Type B pancreatic cell (in vitro differentiated cells): ENCODE results near the gene MACROD1. TPM values are rescaled to one million over a fixed set of nuclear protein-coding genes. Genes with fewer than 3 reads are reported as not detected.
A peak's percentile ranks its signal among the peaks of the same experiment; 100 is the strongest.

Experiments used
- DNase-seq: peaks from one replicate; pipeline ENCODE4 v3.0.0; 2021; ENCODE audit warnings: mixed read lengths; ENCODE audit not compliant: unreplicated experiment; ENCODE audit errors: extremely low spot score
- H3K27ac Mint-ChIP-seq: 2 replicates; pipeline ENCODE4 v1.8.0; 2021; ENCODE audit warnings: mild to moderate bottlenecking, mixed read lengths
- H3K27me3 Mint-ChIP-seq: 2 replicates; pipeline ENCODE4 v1.8.0; 2021; ENCODE audit warnings: mixed read lengths
- H3K36me3 Mint-ChIP-seq: 2 replicates; pipeline ENCODE4 v1.8.0; 2021; ENCODE audit warnings: mixed read lengths
- H3K4me1 Mint-ChIP-seq: one replicate; pipeline ENCODE4 v1.8.0; 2021; ENCODE audit warnings: mixed read lengths; ENCODE audit not compliant: unreplicated experiment
- H3K4me3 Mint-ChIP-seq: 2 replicates; pipeline ENCODE4 v1.8.0; 2021; ENCODE audit warnings: mild to moderate bottlenecking, mixed read lengths
- H3K9me3 Mint-ChIP-seq: 2 replicates; pipeline ENCODE4 v1.8.0; 2021; ENCODE audit warnings: mixed read lengths
- CTCF ChIP-seq: fragments of 200-600 bp; sonication (generic); conservative IDR thresholded peaks from 2 replicates; pipeline ENCODE4 v1.5.0; 2021; ENCODE audit warnings: antibody characterized with exemption, mild to moderate bottlenecking
- total RNA-seq: library from RNA; stranded (reverse); gene quantifications from 2 replicates; pipeline ENCODE4 v1.2.1, GENCODE V29; 2021; ENCODE audit warnings: low replicate concordance

MACROD1 gene
- total RNA-seq, 1 donor from 2014 or later, result 21.1 TPM

- Mint-ChIP-seq H3K27me3 (no peaks in the 10 kb centered on the region), H3K9me3 (no peaks in the 10 kb centered on the region), H3K4me1 (peaks cover 10% of the 10 kb centered on the region), H3K4me3 (no peak overlapping the region), H3K27ac (peak overlapping the region; percentile 44), H3K36me3 (peaks cover 24% of the 10 kb centered on the region)
- DNase-seq, result no peak
- TF ChIP-seq CTCF, result no peak
Measured at GRCh38 chr11:64203421-64204079, 37.6 kb upstream of the MACROD1 start.

GRCh38 chr11:64202992-64203391, 37.1 kb upstream of the MACROD1 start:
- no peaks in the 10 kb centered on the region for H3K9me3 Mint-ChIP-seq
- peaks cover 24% of the 10 kb centered on the region for H3K36me3 Mint-ChIP-seq
- no peak for DNase-seq
- TF ChIP-seq CTCF, result no peak
- H3K27ac Mint-ChIP-seq, result no peak overlapping the region
- no peaks in the 10 kb centered on the region for H3K27me3 Mint-ChIP-seq
- H3K4me3 Mint-ChIP-seq, result no peak overlapping the region
- peaks cover 10% of the 10 kb centered on the region for H3K4me1 Mint-ChIP-seq

GRCh38 chr11:64201543-64201942, 35.6 kb upstream of the MACROD1 start:
- Mint-ChIP-seq H3K36me3 (peaks cover 31% of the 10 kb centered on the region), H3K27ac (no peak overlapping the region), H3K4me3 (no peak overlapping the region), H3K4me1 (peaks cover 10% of the 10 kb centered on the region), H3K9me3 (no peaks in the 10 kb centered on the region), H3K27me3 (no peaks in the 10 kb centered on the region)
- no peak for DNase-seq
- no peak for TF ChIP-seq CTCF

- Mint-ChIP-seq H3K27me3 (no peaks in the 10 kb centered on the region), H3K9me3 (no peaks in the 10 kb centered on the region), H3K4me1 (no peaks in the 10 kb centered on the region), H3K4me3 (no peak overlapping the region), H3K27ac (no peak overlapping the region), H3K36me3 (peaks cover 35% of the 10 kb centered on the region)
- no peak for DNase-seq
- TF ChIP-seq CTCF, result no peak
Measured at GRCh38 chr11:64198511-64198910, 32.6 kb upstream of the MACROD1 start.

GRCh38 chr11:64196626-64197025, 30.7 kb upstream of the MACROD1 start:
- no peak for DNase-seq
- Mint-ChIP-seq H3K9me3 (no peaks in the 10 kb centered on the region), H3K27me3 (no peaks in the 10 kb centered on the region), H3K4me3 (no peak overlapping the region), H3K4me1 (peaks cover 6% of the 10 kb centered on the region), H3K27ac (no peak overlapping the region), H3K36me3 (peaks cover 32% of the 10 kb centered on the region)
- TF ChIP-seq CTCF, result no peak
